Heart left ventricle (tissue), 16 donors: Measurements from ENCODE around the gene SDE2. TPM values are rescaled to one million over a fixed set of nuclear protein-coding genes. Genes with fewer than 3 reads are reported as not detected.

Experiments
- ATAC-seq, 4 donors: fragments of 200-7000 bp; cut with Tn5 transposase; one replicate each; pipeline ENCODE4 v1.9.1; 2020 to 2022; ENCODE audit warnings: moderate library complexity in 4 of 4, mild to moderate bottlenecking in 3 of 4, moderate number of reproducible peaks in 1 of 4
- DNase-seq, 5 donors: peaks; one replicate each; pipeline ENCODE4 v3.0.0-alpha.2; 2020
- H3K27ac ChIP-seq, 12 donors: fragments of 200-600 bp; sonication (generic) in 4 of 12; one replicate each; pipeline versions ENCODE4 v1.5.0 to v1.8.0; 2016 to 2022; ENCODE audit warnings: mild to moderate bottlenecking in 2 of 12
- H3K27me3 ChIP-seq, 9 donors: fragments of 200-600 bp; sonication (generic) in 2 of 9; one replicate each; pipeline versions ENCODE4 v1.5.1 to v1.8.0; 2016 to 2022; ENCODE audit warnings: mild to moderate bottlenecking in 3 of 9
- H3K36me3 ChIP-seq, 9 donors: fragments of 200-600 bp; sonication (generic) in 2 of 9; one replicate each; pipeline versions ENCODE4 v1.5.0 to v1.8.0; 2018 to 2022; ENCODE audit warnings: mild to moderate bottlenecking in 2 of 9
- H3K4me1 ChIP-seq, 12 donors: fragments of 200-600 bp; sonication (generic) in 4 of 12; one replicate each; pipeline versions ENCODE4 v1.5.0 to v1.8.0; 2016 to 2022; ENCODE audit warnings: mild to moderate bottlenecking in 3 of 12
- H3K4me3 ChIP-seq, 12 donors: fragments of 200-600 bp; sonication (generic) in 4 of 12; one replicate each; pipeline versions ENCODE4 v1.5.0 to v1.8.0; 2017 to 2022; ENCODE audit warnings: mild to moderate bottlenecking in 9 of 12, moderate library complexity in 4 of 12
- H3K9me3 ChIP-seq, 12 donors: fragments of 200-600 bp; sonication (generic) in 4 of 12; one replicate each; pipeline versions ENCODE4 v1.5.0 to v1.8.0; 2016 to 2022; ENCODE audit warnings: mild to moderate bottlenecking in 1 of 12
- POLR2A ChIP-seq, 2 donors: fragments of 450-650 bp; IDR thresholded peaks; one replicate each; pipeline ENCODE4 v1.6.1; 2017; ENCODE audit warnings: antibody characterized with exemption in 2 of 2, mild to moderate bottlenecking in 2 of 2, moderate library complexity in 2 of 2
- WGBS, 4 donors: extraction: QIAGEN DNeasy Blood & Tissue Kit in 2 of 4; methylation state at CpG; one replicate each; pipeline versions ENCODE4 v1.1.5 to v1.1.7; 2013 to 2018; 5-methylcytosine and 5-hydroxymethylcytosine counted together
- intact Hi-C, 10 donors: fragments of 100-400 bp; cut with DNase I; formaldehyde crosslinking; loops; one replicate each; pipeline versions ENCODE4 v1.11.1 to v1.14.2; 2022
- polyA plus RNA-seq, 2 donors: library from polyadenylated mRNA; stranded (reverse); fragments of 200-250 nt; gene quantifications; one replicate each; pipeline ENCODE4 v1.2.3, GENCODE V29; 2013
- total RNA-seq, 9 donors: library from RNA; depleted of rRNA in 2 of 9; stranded (reverse); fragments of >200 nt in 2 of 9; fragmentation: NEBNext Ultra II Directional in 3 of 9; extraction: Animal tissue kit (Norgen Biotek cat#: 25700) in 3 of 9; gene quantifications; one replicate each; pipeline versions ENCODE4 v1.1.0 to v1.2.4, GENCODE V29; 2016 to 2023
- TF ChIP-seq, protein P1 (sequence below), 12 donors: fragments of 200-600 bp; sonication (generic) in 4 of 12; IDR thresholded peaks; one replicate each; pipeline versions ENCODE4 v1.5.0 to v1.8.0; 2018 to 2022; ENCODE audit warnings: antibody characterized with exemption in 12 of 12, mild to moderate bottlenecking in 5 of 12
- donor health status: ischemic (EF 13 %, LVEDD 7.1; RV severe dilation, severe dysfunction).
- donor health status: healthy with polysubstance abuse.
- donor health status: DM: no; HTN: yes; CAD: no.
- donor health status: DM: no; HTN: no; CAD: no.
- donor health status: ischemic (EF 25% LVEDD 6.9; RV normal size, moderate dysfunction).
- donor health status: ischemic (EF 25% LVEDD 5.7; RV mildly dilated, moderate dysfunction).
- donor health status: healthy.
- donor health status: DM: yes; HTN: yes; CAD: no.
- donor health status: ischemic (EF 35%, LVEDD 5.7; RV mildly dilated, moderate dysfunction).
- donor health status: nonischemic (EF 11% LVEDD 7.7; RV severe dilation, severe dysfunction).
- donor health status: DM: yes; HTN: yes; CAD: no.
- donor health status: PGD.
- donor health status: ischemic (EF 29% LVEDD 5.4; RV normal size, mild dysfunction).
- donor health status: nonischemic (EF 23%, LVEDD 6.1; RV moderate dilation, normal function).

Gene SDE2
- total and polyA plus RNA-seq, 11 donors: 3.7 to 16.4 (median 12.6) TPM

DNA sequence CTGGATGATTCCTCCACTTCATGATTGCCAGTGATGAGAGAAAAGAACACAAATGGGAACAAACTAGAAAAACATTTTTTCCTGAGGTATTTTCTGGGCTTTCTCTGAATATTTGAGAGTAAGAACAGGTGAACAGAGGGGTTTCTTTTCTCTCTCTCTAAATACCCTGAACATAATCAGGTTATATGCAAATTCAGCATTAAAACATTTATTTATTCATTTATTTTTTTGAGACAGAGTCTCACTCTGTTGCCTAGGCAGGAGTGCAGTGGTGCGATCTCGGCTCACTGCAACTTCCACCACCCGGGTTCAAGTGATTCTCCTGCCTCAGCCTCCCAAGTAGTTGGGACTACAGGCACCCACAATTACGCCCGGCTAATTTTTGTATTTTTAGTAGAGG, 52.3 kb downstream of the SDE2 start:
- WGBS, 4 donors: 90 to 96% (median 95%) methylated on average over 5 of the region's 5 CpGs
- TF ChIP-seq, protein P1, sequence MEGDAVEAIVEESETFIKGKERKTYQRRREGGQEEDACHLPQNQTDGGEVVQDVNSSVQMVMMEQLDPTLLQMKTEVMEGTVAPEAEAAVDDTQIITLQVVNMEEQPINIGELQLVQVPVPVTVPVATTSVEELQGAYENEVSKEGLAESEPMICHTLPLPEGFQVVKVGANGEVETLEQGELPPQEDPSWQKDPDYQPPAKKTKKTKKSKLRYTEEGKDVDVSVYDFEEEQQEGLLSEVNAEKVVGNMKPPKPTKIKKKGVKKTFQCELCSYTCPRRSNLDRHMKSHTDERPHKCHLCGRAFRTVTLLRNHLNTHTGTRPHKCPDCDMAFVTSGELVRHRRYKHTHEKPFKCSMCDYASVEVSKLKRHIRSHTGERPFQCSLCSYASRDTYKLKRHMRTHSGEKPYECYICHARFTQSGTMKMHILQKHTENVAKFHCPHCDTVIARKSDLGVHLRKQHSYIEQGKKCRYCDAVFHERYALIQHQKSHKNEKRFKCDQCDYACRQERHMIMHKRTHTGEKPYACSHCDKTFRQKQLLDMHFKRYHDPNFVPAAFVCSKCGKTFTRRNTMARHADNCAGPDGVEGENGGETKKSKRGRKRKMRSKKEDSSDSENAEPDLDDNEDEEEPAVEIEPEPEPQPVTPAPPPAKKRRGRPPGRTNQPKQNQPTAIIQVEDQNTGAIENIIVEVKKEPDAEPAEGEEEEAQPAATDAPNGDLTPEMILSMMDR (IDR thresholded peaks at IDR 0.05): no peak
- no peak for TF ChIP-seq POLR2A (IDR thresholded peaks at IDR 0.05)
- peaks cover 0 to 3% (median 0%) of the 10 kb centered on the region in 9 donors for H3K27me3 ChIP-seq
- intact Hi-C loops: no loop called here
- ATAC-seq (no peak), DNase-seq (no peak)
- H3K36me3 ChIP-seq: no peaks in the 10 kb centered on the region
- H3K27ac ChIP-seq: no peak overlapping the region
- H3K4me3 ChIP-seq: no peak overlapping the region
- H3K9me3 ChIP-seq: no peaks in the 10 kb centered on the region
- peaks cover under 1 to 20% (median 9%) of the 10 kb centered on the region in 12 donors for H3K4me1 ChIP-seq

- 81 to 87% (median 82%) methylated on average over 4 of the region's 4 CpGs for WGBS, 4 donors
- Histone ChIP-seq H3K4me1 (peaks cover 7 to 27% (median 15%) of the 10 kb centered on the region in 12 donors), H3K36me3 (no peaks in the 10 kb centered on the region), H3K27ac (no peak overlapping the region), H3K27me3 (no peaks in the 10 kb centered on the region), H3K9me3 (no peaks in the 10 kb centered on the region), H3K4me3 (no peak overlapping the region)
- TF ChIP-seq POLR2A (IDR thresholded peaks at IDR 0.05): no peak
- TF ChIP-seq, protein P1 (IDR thresholded peaks at IDR 0.05): no peak
- DNase-seq (no peak), ATAC-seq (no peak)
- intact Hi-C loops: no loop called here
Observed at GRCh38 chr1:225946082-225946620, 53.0 kb downstream of the SDE2 start.

DNA sequence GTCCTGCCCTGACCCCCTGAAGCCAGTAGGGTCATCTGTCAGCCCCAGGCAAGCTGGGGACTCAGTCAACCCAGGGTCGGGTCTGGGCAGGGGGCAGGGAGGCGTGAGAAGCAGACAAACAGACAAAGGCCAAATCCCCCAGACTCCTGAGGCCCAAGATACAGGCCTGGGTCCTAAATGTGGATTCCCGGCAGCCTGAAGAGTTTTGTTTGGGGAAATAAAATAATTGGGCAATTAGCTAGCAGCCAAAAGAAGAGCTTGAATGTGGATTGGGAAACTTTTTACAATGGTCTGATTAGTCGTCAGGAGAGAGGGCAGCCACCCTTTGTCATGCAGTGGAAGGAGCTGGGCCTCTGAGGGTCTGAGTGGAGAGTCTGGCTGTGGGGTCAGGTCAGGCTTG, 53.6 kb downstream of the SDE2 start:
- Histone ChIP-seq H3K27ac (no peak overlapping the region), H3K9me3 (no peaks in the 10 kb centered on the region), H3K4me1 (peaks cover 13 to 32% (median 21%) of the 10 kb centered on the region in 12 donors), H3K27me3 (no peaks in the 10 kb centered on the region), H3K4me3 (no peak overlapping the region), H3K36me3 (no peaks in the 10 kb centered on the region)
- 85 to 94% (median 89%) methylated on average over 4 of the region's 4 CpGs for WGBS, 4 donors
- TF ChIP-seq, protein P1 (IDR thresholded peaks at IDR 0.05): no peak
- TF ChIP-seq POLR2A (IDR thresholded peaks at IDR 0.05): no peak
- no peak for DNase-seq
- intact Hi-C loops: no loop called here
- no peak for ATAC-seq

DNA sequence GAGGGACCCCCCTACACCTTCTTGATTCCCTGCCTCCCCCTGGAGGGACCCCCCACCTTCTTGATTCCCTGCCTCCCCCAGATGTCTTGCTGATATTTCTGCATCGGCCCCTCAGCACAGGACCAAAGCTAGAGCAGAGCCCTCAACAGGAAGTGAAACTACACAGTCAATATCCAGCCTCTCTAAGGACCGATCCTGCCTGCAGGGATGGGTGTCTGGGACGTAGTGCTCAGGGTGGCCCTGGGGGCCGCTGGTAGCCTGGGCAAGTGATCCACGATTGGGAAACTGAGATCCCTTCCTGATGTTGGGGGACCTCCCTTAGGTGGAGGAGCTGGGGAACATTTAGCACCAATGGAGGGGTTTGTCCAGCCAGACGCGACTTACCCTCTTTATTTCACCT, 54.2 kb downstream of the SDE2 start:
- ATAC-seq: no peak
- no peaks in the 10 kb centered on the region for H3K9me3 ChIP-seq
- WGBS, 4 donors: 77 to 85% (median 82%) methylated on average over 5 to 7 of the region's 7 CpGs

More for the DNA sequence above, 54.2 kb downstream of the SDE2 start:
- intact Hi-C loops: no loop called here
- H3K27me3 ChIP-seq: no peaks in the 10 kb centered on the region
- no peak overlapping the region for H3K27ac ChIP-seq
- no peak for TF ChIP-seq POLR2A (IDR thresholded peaks at IDR 0.05)
- TF ChIP-seq, protein P1 (IDR thresholded peaks at IDR 0.05): no peak
- DNase-seq: no peak
- H3K4me3 ChIP-seq: no peak overlapping the region
- H3K4me1 ChIP-seq: peaks cover 14 to 39% (median 26%) of the 10 kb centered on the region in 12 donors
- H3K36me3 ChIP-seq: no peaks in the 10 kb centered on the region
